HG03575 (cell line): ENCODE data around the gene ITPK1.

Experiments
- ATAC-seq: cut with Tn5 transposase; IDR thresholded peaks from one replicate; pipeline ENCODE4 v1.9.1; 2021; ENCODE audit not compliant: unreplicated experiment, insufficient number of reproducible peaks, low FRiP score; ENCODE audit errors: extremely low read depth

The ITPK1 gene

GRCh38 chr14:92940543-92940942 lies 175.2 kb downstream of the ITPK1 start:
- no peak for ATAC-seq

- ATAC-seq = no peak
Observed at GRCh38 chr14:92939699-92940098, 176.0 kb downstream of the ITPK1 start.

GRCh38 chr14:92938890-92939671 lies 176.6 kb downstream of the ITPK1 start:
- no peak for ATAC-seq

GRCh38 chr14:92938235-92938875 lies 177.4 kb downstream of the ITPK1 start:
- ATAC-seq = no peak

GRCh38 chr14:92937051-92937937 lies 178.4 kb downstream of the ITPK1 start:
- ATAC-seq = no peak

GRCh38 chr14:92936085-92936484 lies 179.6 kb downstream of the ITPK1 start:
- no peak for ATAC-seq

GRCh38 chr14:92935446-92935845 lies 180.3 kb downstream of the ITPK1 start:
- no peak for ATAC-seq

- ATAC-seq = no peak
Observed at GRCh38 chr14:92934196-92935085, 181.3 kb downstream of the ITPK1 start.

GRCh38 chr14:92933481-92933880 lies 182.2 kb downstream of the ITPK1 start:
- no peak for ATAC-seq

- ATAC-seq = no peak
Observed at GRCh38 chr14:92932448-92933395, 183.0 kb downstream of the ITPK1 start.

GRCh38 chr14:92931681-92932447 lies 183.9 kb downstream of the ITPK1 start:
- no peak for ATAC-seq

GRCh38 chr14:92930737-92931602 lies 184.8 kb downstream of the ITPK1 start:
- no peak for ATAC-seq

GRCh38 chr14:92929689-92930608 lies 185.8 kb downstream of the ITPK1 start:
- ATAC-seq = no peak

GRCh38 chr14:92928961-92929688 lies 186.6 kb downstream of the ITPK1 start:
- ATAC-seq = no peak

- ATAC-seq = no peak
Observed at GRCh38 chr14:92928258-92928629, 187.5 kb downstream of the ITPK1 start.
